Stimulated activated CD8-positive, alpha-beta memory T cell treated with anti-CD3 and anti-CD28 coated beads, Interleukin-7, amount 100 ng/mL, for 48 hours (primary cell): Measurements from ENCODE around the gene PI4K2B.
"Not testable (repeated sequence)": the region's sequence is repeated elsewhere in the genome, so short reads cannot be mapped to it uniquely, and the experiment has no call there.

ENCODE experiments used
- DNase-seq, 2 donors: peaks; one replicate each; pipeline ENCODE4 v3.0.0-alpha.2; 2020; ENCODE audit warnings: low read depth in 1 of 2; ENCODE audit errors: extremely low read depth in 1 of 2

The PI4K2B gene

DNA sequence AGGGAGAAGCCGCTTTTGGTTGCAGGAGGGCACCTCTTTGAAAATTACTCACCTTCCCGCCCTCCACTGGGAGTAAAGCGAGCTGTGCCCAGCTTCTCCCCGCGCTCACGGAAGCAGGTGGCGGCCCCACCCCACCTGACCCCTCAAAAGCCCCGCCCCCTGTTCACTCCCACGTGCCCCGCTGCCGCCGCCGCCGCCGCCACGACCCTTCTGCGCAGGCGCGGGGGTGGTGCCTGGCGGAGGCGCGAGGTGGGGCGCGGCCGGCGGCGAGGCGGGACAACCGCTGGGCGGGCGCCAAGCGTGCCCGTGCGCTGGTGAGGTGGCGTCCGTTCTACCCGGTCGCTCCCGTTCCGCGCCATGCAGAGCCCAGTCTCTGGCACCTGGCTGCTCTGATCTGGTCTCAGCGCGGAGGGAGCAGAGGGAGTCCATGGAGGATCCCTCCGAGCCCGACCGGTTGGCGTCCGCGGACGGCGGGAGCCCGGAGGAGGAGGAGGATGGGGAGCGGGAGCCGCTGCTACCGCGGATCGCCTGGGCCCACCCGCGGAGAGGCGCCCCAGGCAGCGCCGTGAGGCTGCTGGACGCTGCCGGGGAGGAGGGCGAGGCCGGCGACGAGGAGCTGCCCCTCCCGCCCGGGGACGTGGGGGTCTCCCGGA lies at the start of gene PI4K2B:
TSS of gene PI4K2B (plus strand) at position 297 of the 653 bp plus-strand sequence. CDS start at position 428, 131 bp downstream.
- peak; percentile 86 to 89 for DNase-seq

- DNase-seq, result no peak
These were observed 49.8 kb upstream of the PI4K2B start for GRCh38 chr4:25184056-25184455.

GRCh38 chr4:25190407-25190806 lies 43.4 kb upstream of the PI4K2B start:
- no peak for DNase-seq

DNA sequence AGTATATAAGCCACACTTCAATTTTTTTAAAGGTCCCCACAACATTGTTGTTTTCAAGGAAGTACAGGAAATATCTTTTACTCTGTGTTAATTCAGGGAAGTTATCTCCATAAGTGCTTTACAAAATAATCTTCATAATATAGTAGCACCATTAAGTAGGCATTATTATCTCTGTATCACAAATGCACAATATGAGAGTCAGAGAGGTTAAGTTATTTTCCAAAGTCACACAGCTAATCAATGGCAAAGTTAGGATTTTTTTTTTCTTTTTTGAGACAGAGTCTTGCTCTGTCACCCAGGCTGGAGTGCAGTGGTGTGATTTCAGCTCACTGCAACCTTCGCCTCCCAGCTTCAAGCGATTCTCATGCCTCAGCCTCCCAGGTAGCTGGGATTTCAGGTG lies 35.1 kb upstream of the PI4K2B start:
- DNase-seq, result no peak

DNA sequence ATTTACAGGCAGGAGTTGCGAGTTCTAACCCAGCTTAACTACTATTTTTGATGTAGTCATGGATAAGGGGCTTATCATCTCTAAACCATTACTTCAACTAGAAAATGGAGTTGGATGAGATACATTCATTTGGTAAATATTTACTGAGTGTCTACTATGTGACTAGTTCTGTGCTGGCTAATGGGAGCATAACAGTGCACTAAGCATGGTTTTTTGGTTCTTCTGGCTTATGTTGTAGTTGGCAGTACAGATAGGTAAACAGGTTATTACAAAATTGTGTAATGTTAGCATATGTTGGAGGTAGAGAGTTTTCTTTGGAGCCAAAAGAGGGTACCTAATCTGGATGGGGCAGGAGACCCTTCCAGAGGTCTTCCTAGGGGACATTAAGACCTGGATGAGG lies 25.8 kb upstream of the PI4K2B start:
- no peak for DNase-seq

DNA sequence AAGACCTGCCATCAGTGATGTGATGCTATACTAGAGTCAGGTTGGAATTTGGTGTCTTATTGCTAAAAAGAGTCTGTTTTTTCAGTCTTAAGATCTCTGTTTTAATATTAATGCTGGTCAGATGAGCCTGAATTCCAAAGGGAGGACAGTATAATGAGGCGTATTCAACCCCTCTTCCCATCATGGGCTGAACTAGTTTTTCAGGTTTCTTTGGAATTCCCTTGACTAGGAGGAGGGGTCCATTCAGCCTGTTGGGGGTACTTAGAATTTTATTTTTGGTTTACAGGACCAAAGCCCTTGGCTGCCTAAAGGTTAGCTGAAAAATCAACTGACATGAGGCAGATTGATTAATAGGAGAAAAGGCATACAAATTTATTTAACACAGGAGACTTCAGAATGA lies 24.1 kb upstream of the PI4K2B start:
- no peak for DNase-seq

GRCh38 chr4:25211721-25212120 lies 22.1 kb upstream of the PI4K2B start:
- no peak for DNase-seq

DNA sequence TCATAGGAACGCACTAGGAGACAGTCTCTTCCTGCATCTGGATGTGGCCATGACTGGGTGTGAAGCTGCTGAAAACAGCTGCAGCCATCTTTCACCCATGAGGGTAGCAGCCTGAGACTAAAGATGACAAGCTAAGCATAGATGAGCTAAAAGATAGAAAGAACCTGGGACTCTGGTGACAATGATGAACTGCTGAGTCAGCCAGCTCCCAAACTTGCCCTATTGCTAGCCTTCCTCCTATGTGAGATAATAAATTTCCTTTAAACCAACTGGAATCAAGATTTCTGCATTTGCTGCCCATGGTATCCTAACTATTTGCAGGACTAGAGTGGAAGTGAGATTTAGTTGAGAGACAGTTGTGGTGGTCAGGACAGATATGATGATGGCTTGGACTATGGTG lies 21.0 kb upstream of the PI4K2B start:
- no peak for DNase-seq

- no peak for DNase-seq
These were observed 20.4 kb upstream of the PI4K2B start for GRCh38 chr4:25213347-25213979.

- DNase-seq, result not testable (repeated sequence)
These were observed 19.1 kb upstream of the PI4K2B start for GRCh38 chr4:25214750-25215149.

- DNase-seq, result no peak
These were observed 18.3 kb upstream of the PI4K2B start for GRCh38 chr4:25215511-25215910.

GRCh38 chr4:25221377-25221776 lies 12.5 kb upstream of the PI4K2B start:
- no peak for DNase-seq

GRCh38 chr4:25223802-25224375 lies 9.9 kb upstream of the PI4K2B start:
- no peak for DNase-seq

GRCh38 chr4:25229804-25230203 lies 4.0 kb upstream of the PI4K2B start:
- DNase-seq, result no peak

GRCh38 chr4:25233194-25233593 lies 639 bp upstream of the PI4K2B start:
- DNase-seq, result no peak

DNA sequence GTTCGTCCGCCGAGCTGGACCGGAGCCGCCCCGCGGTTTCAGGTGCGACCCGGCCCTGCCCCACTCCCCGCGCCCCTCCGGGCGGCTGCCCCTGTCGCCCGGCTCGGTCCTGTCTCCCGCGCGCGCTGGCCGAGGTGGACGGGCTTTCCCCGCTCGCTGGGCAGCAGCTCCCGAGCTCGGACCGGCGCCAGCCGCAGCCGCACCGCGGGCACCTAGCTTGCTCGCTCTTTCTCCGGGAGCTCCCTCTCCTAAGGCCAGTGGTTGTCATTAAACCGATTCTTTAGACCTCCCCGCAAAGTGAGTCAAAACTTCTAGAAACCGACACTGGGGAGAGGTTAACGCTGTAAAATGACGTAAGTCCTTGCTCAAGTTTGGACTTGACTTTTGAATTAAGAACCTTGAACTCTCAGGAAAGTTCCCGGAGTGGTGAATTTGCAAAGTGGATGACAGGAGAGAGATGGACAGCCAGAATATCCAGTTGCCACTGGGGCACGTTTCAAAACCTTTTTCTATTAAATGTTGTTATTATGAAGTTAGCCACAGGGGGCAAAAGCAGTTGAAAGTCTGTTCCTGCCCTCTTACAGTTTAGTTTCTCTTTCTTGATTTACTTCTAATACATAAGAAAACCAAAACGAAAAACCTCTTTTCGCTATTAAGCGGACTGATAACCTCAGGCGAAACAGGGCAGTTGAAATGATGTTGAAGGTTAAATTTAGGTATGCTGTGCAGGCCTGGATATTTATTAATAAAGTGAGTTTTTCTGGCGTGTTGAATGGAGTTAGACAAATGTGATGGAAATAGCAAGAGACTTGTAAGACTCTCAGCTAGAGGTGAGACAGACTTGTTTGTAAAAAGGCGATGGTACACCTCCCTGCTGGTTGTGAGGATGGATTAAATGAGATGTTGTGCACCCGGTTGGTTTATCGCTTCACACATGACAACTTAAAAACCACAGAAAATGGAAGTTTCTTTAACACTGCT lies 847 bp downstream of the PI4K2B start:
- peak in 1 of 2 donors; percentile 16 for DNase-seq

DNA sequence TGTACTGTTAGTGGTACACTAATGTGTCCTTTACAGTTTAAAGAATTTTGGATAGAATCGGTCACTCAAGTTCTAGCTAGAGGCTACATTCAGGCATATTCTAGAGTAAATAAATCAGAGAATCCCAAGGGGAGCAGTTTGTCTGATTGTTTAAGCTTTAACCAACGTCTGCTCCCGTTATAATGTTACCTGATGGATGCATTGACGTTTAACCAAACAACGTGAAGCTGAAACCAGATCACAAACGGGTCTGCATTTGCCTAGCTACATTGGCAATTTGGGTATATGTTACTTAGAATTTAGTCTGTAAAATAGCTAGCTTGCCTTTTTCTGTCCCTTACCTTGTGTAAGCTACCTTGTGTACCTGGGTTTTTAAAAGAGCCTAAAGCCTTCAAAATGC lies 1.6 kb downstream of the PI4K2B start:
- no peak for DNase-seq

DNA sequence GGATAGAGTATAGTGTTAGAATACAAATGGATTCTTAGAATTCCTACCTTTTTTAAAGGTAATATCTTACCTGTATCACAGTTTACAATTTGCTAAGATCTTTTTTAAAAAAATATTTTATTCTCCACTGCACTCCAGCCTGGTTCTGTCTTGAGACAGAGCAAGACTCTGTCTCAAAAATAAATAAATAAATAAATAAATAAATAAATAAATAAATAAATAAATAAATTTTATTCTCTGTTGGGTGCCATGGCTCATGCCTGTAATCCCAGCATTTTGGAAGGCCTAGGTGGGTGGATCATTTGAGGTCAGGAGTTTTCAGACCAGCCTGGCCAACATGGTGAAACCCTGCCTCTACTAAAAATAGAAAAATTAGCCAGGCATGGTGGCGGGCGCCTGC lies 2.2 kb downstream of the PI4K2B start:
- not testable (repeated sequence) for DNase-seq

GRCh38 chr4:25236971-25237370 lies 3.1 kb downstream of the PI4K2B start:
- DNase-seq, result no peak

GRCh38 chr4:25238052-25238451 lies 4.2 kb downstream of the PI4K2B start:
- DNase-seq, result no peak

DNA sequence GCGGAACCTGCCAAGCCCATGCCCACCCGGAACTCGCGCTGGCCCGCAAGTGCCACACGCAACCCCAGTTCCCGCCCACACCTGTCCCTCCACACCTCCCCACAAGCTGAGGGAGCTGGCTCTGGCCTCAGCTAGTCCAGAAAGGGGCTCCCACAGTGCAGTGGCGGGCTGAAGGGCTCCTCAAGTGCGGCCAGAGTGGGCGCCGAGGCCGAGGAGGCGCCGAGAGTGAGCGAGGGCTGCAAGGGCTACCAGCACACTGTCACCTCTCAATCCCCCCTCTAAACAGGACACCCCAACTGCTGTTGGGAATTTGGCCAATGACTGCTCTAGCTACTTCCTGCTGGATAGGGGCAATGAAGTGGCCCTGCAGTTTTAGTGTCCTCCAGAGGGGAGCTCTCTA lies 5.7 kb downstream of the PI4K2B start:
- not testable (repeated sequence) for DNase-seq
